Umbilical cord (tissue), 2 donors: Measurements from ENCODE around the gene UBXN10. TPM values are rescaled to one million over a fixed set of nuclear protein-coding genes. Genes with fewer than 3 reads are reported as not detected.

Source experiments
- DNase-seq: peaks from one replicate; pipeline ENCODE4 v3.0.0-alpha.2; 2015; ENCODE audit warnings: low spot score
- total RNA-seq: library from RNA; depleted of rRNA; stranded (reverse); fragments of >200 nt; gene quantifications from one replicate; pipeline ENCODE4 v1.2.3, GENCODE V29; 2014; ENCODE audit warnings: low replicate concordance; ENCODE audit not compliant: insufficient read depth

Gene UBXN10, protein sequence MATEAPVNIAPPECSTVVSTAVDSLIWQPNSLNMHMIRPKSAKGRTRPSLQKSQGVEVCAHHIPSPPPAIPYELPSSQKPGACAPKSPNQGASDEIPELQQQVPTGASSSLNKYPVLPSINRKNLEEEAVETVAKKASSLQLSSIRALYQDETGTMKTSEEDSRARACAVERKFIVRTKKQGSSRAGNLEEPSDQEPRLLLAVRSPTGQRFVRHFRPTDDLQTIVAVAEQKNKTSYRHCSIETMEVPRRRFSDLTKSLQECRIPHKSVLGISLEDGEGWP
- total RNA-seq: 0.48 TPM

DNA sequence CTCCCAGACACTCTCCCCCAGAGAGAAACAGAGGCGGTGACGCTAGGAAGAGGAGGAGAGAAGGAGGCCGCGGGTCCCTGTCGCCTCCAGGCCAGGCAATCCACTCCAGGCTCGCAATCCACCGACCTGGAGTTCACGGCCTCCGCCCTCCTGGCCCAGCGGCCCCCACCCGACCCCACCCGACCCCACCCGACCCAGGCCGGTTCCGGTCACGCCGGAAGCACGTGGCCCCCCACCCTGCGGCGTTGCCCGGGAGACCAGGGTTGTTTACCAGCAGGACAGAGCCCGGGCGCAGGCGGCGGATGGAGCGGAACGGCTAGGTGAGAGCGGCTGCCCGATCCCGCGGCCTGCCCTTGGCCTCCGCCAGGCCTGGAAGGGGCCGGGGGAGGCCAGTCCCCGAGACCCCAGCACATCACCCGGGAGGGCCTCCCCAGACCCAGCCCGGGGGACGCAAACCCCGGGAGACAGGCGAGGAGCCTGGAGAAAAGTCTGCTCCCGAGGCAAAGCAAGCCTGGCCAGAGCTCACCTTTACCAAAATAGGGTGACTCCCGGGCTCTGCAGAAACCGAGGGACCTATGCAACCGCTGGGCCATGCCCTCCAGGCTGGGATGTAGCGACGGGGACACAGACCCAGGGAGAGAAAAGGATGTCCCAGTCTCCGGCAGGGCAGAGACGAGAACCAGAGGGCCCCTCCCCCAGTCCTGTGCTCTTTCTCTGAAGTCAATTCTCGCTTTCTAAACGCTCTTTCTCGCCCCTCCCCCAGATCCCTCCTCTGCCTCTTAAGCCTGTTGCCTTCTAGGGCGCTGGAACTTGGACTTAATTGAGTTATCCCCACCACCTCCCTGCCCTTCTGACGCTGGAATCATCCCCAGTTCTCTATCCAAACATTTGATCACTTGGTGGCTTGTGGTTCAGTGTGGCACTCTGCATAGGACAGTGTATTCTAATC lies at the start of gene UBXN10, which contains the start of gene PLA2G2C:
UBXN10 (plus strand) TSS at position 263 of the 949 bp plus-strand sequence. CDS start 4,466 bp downstream, outside the sequence.
PLA2G2C (minus strand) TSS at position 685 of the 949 bp plus-strand sequence. CDS start 9,155 bp downstream, outside the sequence.
- peak; percentile 70 for DNase-seq

GRCh38 chr1:20136249-20136648 lies 49.6 kb upstream of the UBXN10 start:
- no peak for DNase-seq

GRCh38 chr1:20137055-20137454 lies 48.8 kb upstream of the UBXN10 start:
- DNase-seq: no peak

GRCh38 chr1:20137604-20138003 lies 48.3 kb upstream of the UBXN10 start:
- DNase-seq: no peak

GRCh38 chr1:20138346-20138745 lies 47.5 kb upstream of the UBXN10 start:
- no peak for DNase-seq

DNA sequence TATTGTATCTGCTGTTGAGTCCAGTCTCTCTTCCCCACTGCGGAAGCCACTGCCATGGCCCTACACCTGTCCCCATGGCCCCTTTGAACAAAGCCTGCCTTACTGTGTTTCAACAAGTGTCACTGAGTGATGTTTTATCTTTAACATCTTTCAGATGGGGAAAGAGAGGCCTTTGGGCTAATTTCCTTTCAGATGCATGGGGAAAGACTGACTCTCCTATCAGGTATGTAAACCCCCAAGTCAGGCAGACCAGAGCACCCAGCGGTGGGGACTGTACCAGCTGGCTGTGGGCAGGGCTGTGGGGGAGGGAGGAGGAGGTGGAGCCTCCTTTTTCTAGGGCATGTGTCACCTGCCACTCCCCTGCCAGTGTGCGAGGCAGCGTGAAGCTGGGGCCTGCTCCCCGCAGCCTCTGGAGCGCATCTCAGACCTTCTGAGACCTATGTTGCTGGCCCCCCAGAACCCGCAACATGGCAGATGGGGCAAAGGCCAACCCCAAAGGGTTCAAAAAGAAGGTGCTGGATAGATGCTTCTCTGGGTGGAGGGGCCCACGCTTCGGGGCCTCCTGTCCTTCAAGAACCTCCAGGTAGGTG lies 46.8 kb upstream of the UBXN10 start, which contains the start of gene PLA2G2F:
PLA2G2F (plus strand) TSS at position 363 of the 590 bp plus-strand sequence; CDS start at position 468, 105 bp downstream.
- DNase-seq: no peak

DNA sequence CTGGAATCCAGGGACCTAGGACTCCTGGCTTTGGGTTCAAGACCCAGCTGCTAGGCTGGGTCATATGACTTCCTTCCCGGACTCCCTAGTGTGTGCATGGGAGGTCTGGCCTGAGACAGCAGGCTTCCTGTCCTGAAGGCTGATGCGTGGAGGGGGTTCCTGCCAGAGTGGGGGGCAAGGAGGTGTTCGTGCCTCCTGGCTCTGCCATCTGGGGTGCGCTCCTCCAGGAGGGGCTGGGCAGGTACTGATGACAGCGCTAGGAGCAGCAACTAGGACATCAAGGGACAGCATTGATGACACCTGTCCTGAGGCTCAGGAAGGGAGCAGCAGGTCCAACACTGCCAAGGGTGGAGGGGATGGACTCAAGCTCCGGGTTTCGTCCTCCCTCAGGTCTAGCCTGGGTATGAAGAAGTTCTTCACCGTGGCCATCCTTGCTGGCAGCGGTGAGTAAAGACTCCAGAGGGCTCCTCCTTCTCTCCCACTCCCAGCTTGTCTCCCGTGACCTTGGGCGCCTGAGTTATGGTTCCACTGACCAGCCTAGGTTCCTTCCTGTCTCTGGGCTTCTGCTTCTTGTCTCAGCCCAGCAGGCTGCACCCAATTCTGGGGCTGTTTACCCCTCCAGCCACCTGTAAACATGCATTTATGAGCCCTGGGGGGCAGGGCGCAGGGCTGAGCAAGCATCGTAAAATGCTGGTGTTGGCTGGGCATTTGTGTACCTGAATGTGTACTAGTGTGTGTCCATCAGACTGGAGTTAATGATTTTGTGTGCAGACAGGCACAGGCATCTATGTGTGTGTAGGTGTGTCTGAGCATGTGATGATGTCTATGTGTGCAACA lies 45.9 kb upstream of the UBXN10 start:
- no peak for DNase-seq

DNA sequence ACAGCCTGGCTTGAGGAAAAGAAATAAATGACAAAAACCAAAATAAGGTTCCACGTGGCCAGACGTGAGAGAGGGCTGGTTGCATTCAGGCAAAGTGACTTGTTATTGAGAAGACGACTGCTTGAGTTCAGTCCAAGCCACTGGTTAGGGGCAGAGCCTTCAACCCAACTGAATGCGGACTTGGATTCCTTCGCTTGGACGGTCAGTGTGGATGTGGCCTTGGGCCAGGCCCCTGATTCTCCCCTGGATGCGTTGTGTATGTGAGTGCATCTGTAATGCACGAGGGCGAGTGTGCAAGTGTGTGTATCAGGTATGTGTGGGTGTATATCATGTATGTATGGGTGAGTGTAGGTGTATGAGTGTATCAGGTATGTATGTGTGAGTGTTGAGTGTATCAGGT lies 44.9 kb upstream of the UBXN10 start:
- no peak for DNase-seq

- no peak for DNase-seq
These were observed 44.4 kb upstream of the UBXN10 start for GRCh38 chr1:20141466-20141865.

DNA sequence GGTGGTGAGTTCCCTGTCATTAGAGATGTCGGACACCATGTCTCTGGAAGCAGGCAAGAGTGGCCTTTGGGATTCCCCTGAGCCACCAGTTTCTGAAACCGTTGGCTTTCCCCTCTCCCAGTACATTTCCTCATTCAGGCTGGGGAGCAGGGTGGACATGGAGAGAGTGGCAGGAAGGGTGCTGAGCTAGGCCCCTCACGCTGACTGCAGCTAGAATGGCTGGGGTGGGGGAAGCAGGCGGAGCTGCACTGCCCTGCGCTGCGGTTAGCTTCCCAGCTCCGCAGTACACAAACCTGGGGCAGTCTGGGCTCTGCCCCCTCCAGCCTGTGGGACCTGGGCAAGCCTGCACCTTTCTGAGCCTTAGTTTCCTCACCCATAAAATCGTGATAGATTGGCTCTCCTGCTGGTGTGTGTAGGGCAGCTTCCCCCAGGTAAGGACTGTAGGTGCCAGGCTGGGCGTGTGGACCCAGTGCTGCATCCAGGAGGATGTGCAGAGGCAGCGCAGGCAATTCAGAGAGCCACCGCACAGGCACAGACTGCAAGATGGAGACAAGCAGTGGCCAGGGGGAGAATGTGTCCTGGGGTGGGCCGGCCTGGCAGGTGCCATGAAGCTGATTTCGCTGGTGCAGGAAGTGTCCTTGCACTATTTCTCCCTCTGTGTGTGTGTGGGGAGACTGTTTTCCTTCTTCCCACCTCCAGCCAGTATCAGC lies 43.7 kb upstream of the UBXN10 start:
- no peak for DNase-seq

- DNase-seq: no peak
These were observed 42.6 kb upstream of the UBXN10 start for GRCh38 chr1:20143318-20143717.

DNA sequence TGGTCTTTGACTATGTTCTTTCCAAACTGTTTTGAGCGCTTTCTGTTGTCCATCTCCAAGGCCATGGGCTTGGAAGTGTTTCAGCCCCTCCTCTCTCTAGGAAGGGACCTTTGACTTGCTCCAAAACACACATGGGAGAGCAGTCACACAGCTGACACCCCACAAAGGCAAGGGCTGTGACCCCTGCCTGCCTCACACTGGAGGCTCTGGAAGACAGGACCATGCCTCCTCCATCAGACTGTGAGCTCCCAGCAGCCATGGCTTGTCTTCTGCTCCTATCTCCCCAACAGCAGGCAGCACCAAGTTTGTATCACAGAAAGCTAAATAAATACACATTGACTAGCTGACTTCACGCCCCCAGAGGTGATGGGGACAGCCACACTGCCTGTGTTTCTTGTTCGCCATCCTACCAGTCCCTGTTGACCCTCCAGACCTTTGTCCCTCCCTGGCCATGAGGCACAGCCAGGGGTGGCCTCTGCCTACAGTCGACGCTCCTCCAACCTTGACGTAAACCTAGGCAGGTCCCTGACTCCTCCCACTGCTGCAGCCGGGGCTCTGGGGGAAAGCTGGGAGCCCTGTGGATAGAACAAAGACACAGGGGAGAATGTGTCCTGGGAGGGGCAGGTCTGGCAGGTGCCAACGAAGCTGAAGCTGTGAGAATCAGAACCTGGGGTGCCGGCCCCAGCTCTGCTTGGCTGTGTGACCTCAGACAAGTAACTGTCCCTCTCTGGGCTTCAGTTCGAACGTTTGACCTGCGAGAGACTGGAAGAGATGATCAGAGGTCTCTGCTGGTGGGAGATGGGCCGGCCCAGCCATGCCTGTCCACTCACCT lies 41.9 kb upstream of the UBXN10 start:
- DNase-seq: no peak

- DNase-seq: no peak
These were observed 37.9 kb upstream of the UBXN10 start for GRCh38 chr1:20147846-20148570.

DNA sequence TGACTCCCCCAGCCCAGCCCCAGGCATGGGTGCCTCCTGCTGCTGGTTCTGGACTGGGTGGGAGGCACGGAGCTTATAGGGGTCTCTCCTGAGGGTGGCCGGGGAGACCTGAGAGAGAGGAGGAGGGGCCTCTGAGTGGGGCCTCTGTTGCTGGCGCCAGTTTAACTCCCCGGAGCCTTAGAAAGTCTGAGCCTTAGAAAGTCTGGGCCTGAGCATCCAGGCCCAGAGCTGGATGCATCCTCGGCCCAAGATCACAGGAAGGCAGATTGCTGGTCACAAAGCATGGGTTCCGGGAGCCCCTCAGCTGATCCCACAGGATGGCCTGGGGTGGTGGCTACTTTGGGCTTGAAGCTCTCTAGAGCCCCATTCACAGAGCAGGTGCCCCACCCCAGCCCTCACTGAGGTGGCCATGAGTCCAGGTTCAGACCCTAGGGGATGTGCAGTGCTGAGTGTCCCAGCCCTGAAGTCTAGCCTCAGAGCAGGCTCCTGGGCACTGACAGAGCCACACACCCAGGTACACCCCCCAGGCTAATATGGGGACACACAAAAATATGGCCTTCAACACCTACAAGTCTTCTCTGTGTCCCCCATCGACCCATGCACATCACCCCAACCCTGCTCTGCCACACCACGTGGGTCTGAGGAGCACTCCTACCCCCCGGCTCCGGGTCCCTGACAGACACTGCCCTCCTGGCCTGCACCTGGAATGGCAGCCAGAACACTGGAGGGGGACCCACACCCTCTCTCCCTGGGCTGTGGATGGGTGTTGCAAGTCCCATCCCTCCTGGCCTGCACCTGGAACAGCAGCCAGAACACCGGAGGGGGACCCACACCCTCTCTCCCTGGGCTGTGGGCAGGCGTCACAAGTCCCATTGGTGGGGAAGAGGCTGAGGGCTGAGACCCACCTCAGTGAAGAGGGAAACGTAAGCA lies 37.1 kb upstream of the UBXN10 start:
- DNase-seq: no peak

DNA sequence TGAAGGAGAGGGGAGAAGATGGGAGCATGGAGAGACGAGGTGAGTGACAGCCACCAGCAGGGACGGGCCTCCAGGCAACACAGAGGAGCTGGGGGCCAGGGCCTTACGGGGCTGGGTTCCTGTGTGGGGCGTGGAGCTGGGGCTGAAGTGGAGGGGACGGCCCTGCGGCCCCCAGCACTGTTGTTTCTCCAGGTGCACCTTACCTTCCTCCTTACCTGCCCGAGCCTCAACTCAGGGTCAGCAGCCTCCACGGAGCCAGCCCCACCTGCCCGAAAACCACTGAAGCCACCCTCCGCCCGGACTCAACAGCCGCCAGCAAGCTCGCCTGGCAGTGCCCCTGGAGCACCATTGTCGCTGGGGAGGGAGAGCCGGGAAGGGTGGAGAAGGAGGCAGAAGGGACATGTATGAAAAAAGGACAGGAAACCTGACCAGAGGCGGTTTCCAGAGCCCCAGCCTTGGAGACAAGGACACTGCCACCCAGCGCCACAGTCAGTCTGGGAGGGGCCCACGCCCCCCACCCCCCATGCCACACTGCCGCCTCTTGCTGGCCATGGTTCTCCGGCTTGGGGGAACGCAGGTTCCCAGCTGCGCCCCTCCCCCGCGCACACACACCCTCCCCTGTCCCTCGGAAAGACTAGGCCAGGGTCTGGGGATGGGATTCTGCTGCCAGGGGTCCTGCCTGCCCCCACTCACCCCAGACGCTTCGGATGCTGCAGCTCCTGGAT lies 36.1 kb upstream of the UBXN10 start:
- DNase-seq: no peak

DNA sequence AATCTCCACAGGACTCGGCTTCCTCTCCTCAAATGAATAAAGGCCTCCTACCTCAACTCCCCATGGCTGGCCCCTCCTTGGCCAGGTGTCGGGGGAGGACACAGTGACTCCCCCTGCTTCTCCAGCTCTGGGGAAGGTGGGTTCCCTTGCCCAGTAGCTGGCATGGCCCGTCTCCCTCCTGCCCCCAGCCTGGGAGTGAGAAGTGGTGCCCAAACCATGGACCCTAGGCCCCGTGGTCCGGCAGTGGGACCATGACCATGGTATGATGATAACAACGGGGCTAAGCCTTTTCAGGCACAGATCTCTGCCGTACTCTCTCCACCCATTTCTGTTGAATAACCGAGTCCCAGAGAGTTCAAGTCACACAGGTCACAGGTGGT lies 35.6 kb upstream of the UBXN10 start:
- no peak for DNase-seq

GRCh38 chr1:20150969-20151368 lies 34.9 kb upstream of the UBXN10 start:
- DNase-seq: no peak
